Measurements from ENCODE around the gene POU6F1.
"Not testable (repeated sequence)": the region's sequence is repeated elsewhere in the genome, so short reads cannot be mapped to it uniquely, and the experiment has no call there.

Gene POU6F1

DNA sequence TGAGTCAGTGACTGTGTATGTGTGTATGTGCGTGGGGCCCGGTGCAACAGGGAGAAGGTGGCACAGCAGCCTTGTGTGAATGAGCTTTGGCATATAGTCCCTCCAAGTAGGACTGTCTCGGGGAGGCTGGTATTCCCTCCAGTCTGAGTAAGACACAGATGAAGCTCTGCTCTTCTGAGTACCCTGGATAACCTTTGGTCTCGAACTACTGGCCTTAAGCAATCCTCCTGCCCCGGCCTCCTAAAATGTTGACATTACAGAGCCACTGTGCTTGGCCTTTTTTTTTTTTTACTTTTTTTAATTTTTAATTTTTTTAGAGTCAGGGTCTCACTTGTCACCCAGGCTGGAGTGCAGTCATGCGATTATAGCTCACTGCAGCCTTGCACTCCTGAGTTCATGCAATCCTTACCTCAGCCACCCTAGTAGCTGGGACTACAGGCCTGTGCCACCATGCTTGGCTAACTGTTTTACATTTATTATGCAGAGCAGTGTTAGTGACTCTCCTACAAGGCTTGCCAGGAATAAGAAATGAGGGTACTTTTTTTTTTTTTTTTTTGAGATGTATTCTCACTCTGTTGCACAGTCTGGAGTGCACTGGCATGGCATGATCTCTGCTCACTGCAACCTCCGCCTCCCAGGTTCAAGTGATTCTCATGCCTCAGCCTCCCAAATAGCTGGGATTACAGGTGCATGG lies 11.4 kb upstream of the POU6F1 start:
- in situ Hi-C loops (cut with HindIII; ENCODE audit: low sequenced_read_pairs), result no loop called here
- DNase-seq (ENCODE audit: low read depth), result no peak
- TF ChIP-seq CTCF (IDR thresholded peaks at IDR 0.05; ENCODE audit: low read depth, low read length, missing control alignments), result no peak
- H3K4me3 ChIP-seq (ENCODE audit: low read depth, low read length), result no peak overlapping the region

DNA sequence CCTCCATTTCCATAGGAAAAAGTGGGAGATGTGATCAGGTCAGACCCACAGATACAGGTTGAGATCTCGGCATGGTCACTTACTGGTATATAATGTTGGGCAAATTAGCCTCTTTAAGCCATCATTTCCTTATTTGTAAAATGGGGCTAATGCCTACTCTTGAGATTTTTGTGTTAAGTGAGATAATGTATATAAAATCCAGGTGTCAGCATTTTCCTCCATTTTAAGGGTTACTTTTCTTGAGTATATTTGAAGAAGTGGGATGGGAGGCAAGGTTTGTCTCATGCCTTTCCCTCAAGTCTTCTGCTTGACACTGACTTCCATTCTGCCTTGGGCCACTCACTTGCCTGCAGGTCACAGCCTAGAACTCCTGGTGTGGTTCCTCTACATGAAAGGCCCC lies 10.1 kb upstream of the POU6F1 start:
- H3K4me3 ChIP-seq (ENCODE audit: low read depth, low read length), result no peak overlapping the region
- in situ Hi-C loops (cut with HindIII; ENCODE audit: low sequenced_read_pairs), result no loop called here
- TF ChIP-seq CTCF (IDR thresholded peaks at IDR 0.05; ENCODE audit: low read depth, low read length, missing control alignments), result no peak
- no peak for DNase-seq (ENCODE audit: low read depth)

GRCh38 chr12:51227112-51227511 lies 9.2 kb upstream of the POU6F1 start:
- DNase-seq (ENCODE audit: low read depth); in situ Hi-C loops (cut with HindIII; ENCODE audit: low sequenced_read_pairs); H3K4me3 ChIP-seq (ENCODE audit: low read depth, low read length): not testable (repeated sequence)

GRCh38 chr12:51225771-51226170 lies 7.9 kb upstream of the POU6F1 start:
- no peak for TF ChIP-seq CTCF (IDR thresholded peaks at IDR 0.05; ENCODE audit: low read depth, low read length, missing control alignments)
- in situ Hi-C loops (cut with HindIII; ENCODE audit: low sequenced_read_pairs), result no loop called here
- no peak for DNase-seq (ENCODE audit: low read depth)
- H3K4me3 ChIP-seq (ENCODE audit: low read depth, low read length), result no peak overlapping the region

GRCh38 chr12:51225234-51225633 lies 7.4 kb upstream of the POU6F1 start:
- DNase-seq (ENCODE audit: low read depth), result no peak
- in situ Hi-C loops (cut with HindIII; ENCODE audit: low sequenced_read_pairs), result no loop called here

GRCh38 chr12:51224625-51225024 lies 6.8 kb upstream of the POU6F1 start:
- H3K4me3 ChIP-seq (ENCODE audit: low read depth, low read length), result no peak overlapping the region
- DNase-seq (ENCODE audit: low read depth), result no peak
- TF ChIP-seq CTCF (IDR thresholded peaks at IDR 0.05; ENCODE audit: low read depth, low read length, missing control alignments), result no peak
- in situ Hi-C loops (cut with HindIII; ENCODE audit: low sequenced_read_pairs), result no loop called here

More at GRCh38 chr12:51225234-51225633, 7.4 kb upstream of the POU6F1 start:
- no peak overlapping the region for H3K4me3 ChIP-seq (ENCODE audit: low read depth, low read length)
- no peak for TF ChIP-seq CTCF (IDR thresholded peaks at IDR 0.05; ENCODE audit: low read depth, low read length, missing control alignments)

- in situ Hi-C loops (cut with HindIII; ENCODE audit: low sequenced_read_pairs), result no loop called here
- no peak overlapping the region for H3K4me3 ChIP-seq (ENCODE audit: low read depth, low read length)
- no peak for DNase-seq (ENCODE audit: low read depth)
- no peak for TF ChIP-seq CTCF (IDR thresholded peaks at IDR 0.05; ENCODE audit: low read depth, low read length, missing control alignments)
Measured at GRCh38 chr12:51222461-51222860, 4.6 kb upstream of the POU6F1 start.

- H3K4me3 ChIP-seq (ENCODE audit: low read depth, low read length); DNase-seq (ENCODE audit: low read depth); in situ Hi-C loops (cut with HindIII; ENCODE audit: low sequenced_read_pairs): not testable (repeated sequence)
Measured at GRCh38 chr12:51219857-51220256, 2.0 kb upstream of the POU6F1 start.
